Measurements from ENCODE around the gene ITCH. TPM values are rescaled to one million over a fixed set of nuclear protein-coding genes. Genes with fewer than 3 reads are reported as not detected.
"Not testable (repeated sequence)": the region's sequence is repeated elsewhere in the genome, so short reads cannot be mapped to it uniquely, and the experiment has no call there.

Gene ITCH
- total RNA-seq, 2 donors from 2014 or later = 22.4 to 24.4 TPM

GRCh38 chr20:34510575-34510974, 147.5 kb downstream of the ITCH start:
- ATAC-seq (no peak), DNase-seq (no peak)
- H3K4me3 ChIP-seq = no peak overlapping the region
- TF ChIP-seq CTCF (IDR thresholded peaks at IDR 0.05) = no peak
- no peak for TF ChIP-seq POLR2A (IDR thresholded peaks at IDR 0.05)
- H3K36me3 ChIP-seq (replicated peaks in 1 of 2; ENCODE audit: insufficient read depth in 1 of 2, low read depth in 2 of 2) = peaks cover 0 to 13% of the 10 kb centered on the region in 2 donors
- intact Hi-C loops (cut with DNase I) = no loop called here
- peaks cover 8% of the 10 kb centered on the region for H3K4me1 ChIP-seq
- 78 to 89% methylated on average over 1 of the region's 1 CpG for WGBS, 2 donors
- no peaks in the 10 kb centered on the region for H3K27me3 ChIP-seq
- no peak overlapping the region for H3K27ac ChIP-seq
- no peaks in the 10 kb centered on the region for H3K9me3 ChIP-seq

GRCh38 chr20:34511891-34512265, 148.8 kb downstream of the ITCH start:
- DNase-seq = no peak
- Histone ChIP-seq H3K27me3 (no peaks in the 10 kb centered on the region), H3K4me1 (peaks cover 8% of the 10 kb centered on the region), H3K27ac (no peak overlapping the region), H3K36me3 (replicated peaks in 1 of 2; ENCODE audit: insufficient read depth in 1 of 2, low read depth in 2 of 2) (peaks cover 0 to 6% of the 10 kb centered on the region in 2 donors), H3K9me3 (no peaks in the 10 kb centered on the region), H3K4me3 (no peak overlapping the region)
- ATAC-seq = no peak
- intact Hi-C loops (cut with DNase I) = no loop called here
- TF ChIP-seq CTCF (IDR thresholded peaks at IDR 0.05) (no peak), POLR2A (IDR thresholded peaks at IDR 0.05) (no peak)
- 61 to 65% methylated on average over 3 of the region's 3 CpGs for WGBS, 2 donors

- H3K4me3 ChIP-seq = no peak overlapping the region
- WGBS, 2 donors = 86 to 91% methylated on average over 4 of the region's 4 CpGs
- DNase-seq (no peak), ATAC-seq (no peak)
- no peak for TF ChIP-seq POLR2A (IDR thresholded peaks at IDR 0.05)
- no peak for TF ChIP-seq CTCF (IDR thresholded peaks at IDR 0.05)
- no peaks in the 10 kb centered on the region for H3K9me3 ChIP-seq
- intact Hi-C loops (cut with DNase I) = no loop called here
- H3K4me1 ChIP-seq = peaks cover 14% of the 10 kb centered on the region
- H3K27ac ChIP-seq = no peak overlapping the region
- H3K27me3 ChIP-seq = no peaks in the 10 kb centered on the region
- H3K36me3 ChIP-seq (replicated peaks in 1 of 2; ENCODE audit: insufficient read depth in 1 of 2, low read depth in 2 of 2) = peaks cover 0 to 6% of the 10 kb centered on the region in 2 donors
These were observed 149.3 kb downstream of the ITCH start for GRCh38 chr20:34512266-34512954.

- Histone ChIP-seq H3K4me3 (no peak overlapping the region), H3K9me3 (no peaks in the 10 kb centered on the region), H3K27ac (no peak overlapping the region), H3K4me1 (peaks cover 20% of the 10 kb centered on the region), H3K27me3 (no peaks in the 10 kb centered on the region), H3K36me3 (replicated peaks in 1 of 2; ENCODE audit: insufficient read depth in 1 of 2, low read depth in 2 of 2) (peaks cover 0 to 2% of the 10 kb centered on the region in 2 donors)
- TF ChIP-seq POLR2A (IDR thresholded peaks at IDR 0.05) = no peak
- TF ChIP-seq CTCF (IDR thresholded peaks at IDR 0.05) = no peak
- DNase-seq (no peak), ATAC-seq (no peak)
- intact Hi-C loops (cut with DNase I) = no loop called here
These were observed 149.9 kb downstream of the ITCH start for GRCh38 chr20:34512955-34513419.

- H3K4me3 ChIP-seq; H3K27me3 ChIP-seq; DNase-seq; H3K36me3 ChIP-seq (replicated peaks in 1 of 2; ENCODE audit: insufficient read depth in 1 of 2, low read depth in 2 of 2); intact Hi-C loops (cut with DNase I); ATAC-seq; H3K9me3 ChIP-seq; H3K27ac ChIP-seq: not testable (repeated sequence)
- WGBS, 2 donors = 76 to 82% methylated on average over 17 of the region's 17 CpGs
- H3K4me1 ChIP-seq = peaks cover 22% of the 10 kb centered on the region
These were observed 151.0 kb downstream of the ITCH start for GRCh38 chr20:34514034-34514433.

All from body of pancreas (tissue), 4 donors.